Smooth muscle cell (in vitro differentiated cells): ENCODE data around the gene RHOBTB3. TPM values are rescaled to one million over a fixed set of nuclear protein-coding genes. Genes with fewer than 3 reads are reported as not detected.
A peak's percentile ranks its signal among the peaks of the same experiment; 100 is the strongest.

Experiments
- DNase-seq: peaks from one replicate; lab custom pipeline; 2025; ENCODE audit not compliant: unreplicated experiment; lab: John Stamatoyannopoulos, UW
- H2AFZ ChIP-seq: fragments of 200-600 bp; sonication (generic); 2 replicates; pipeline ENCODE4 v1.6.0; 2016; ENCODE audit warnings: antibody characterized with exemption, low read depth, mild to moderate bottlenecking
- H3F3A ChIP-seq: fragments of 200-600 bp; sonication (generic); 2 replicates; pipeline ENCODE4 v1.6.0; 2017; ENCODE audit warnings: antibody characterized with exemption, low read depth
- H3K27ac ChIP-seq: fragments of 200-600 bp; sonication (generic); 2 replicates; pipeline ENCODE4 v1.5.1; 2016; ENCODE audit warnings: low read depth, mild to moderate bottlenecking
- H3K27me3 ChIP-seq: fragments of 200-600 bp; sonication (generic); 2 replicates; pipeline ENCODE4 v1.6.1; 2016; ENCODE audit warnings: low read depth, mild to moderate bottlenecking
- H3K36me3 ChIP-seq: fragments of 200-600 bp; sonication (generic); 2 replicates; pipeline ENCODE4 v1.5.1; 2016; ENCODE audit warnings: low read depth
- H3K4me1 ChIP-seq: fragments of 200-600 bp; sonication (generic); 2 replicates; pipeline ENCODE4 v1.5.1; 2016; ENCODE audit warnings: low read depth
- H3K4me2 ChIP-seq: fragments of 200-600 bp; sonication (generic); 2 replicates; pipeline ENCODE4 v1.6.0; 2016; ENCODE audit warnings: mild to moderate bottlenecking
- H3K4me3 ChIP-seq: fragments of 200-600 bp; sonication (generic); 2 replicates; pipeline ENCODE4 v1.5.1; 2016; ENCODE audit warnings: mild to moderate bottlenecking
- H3K79me2 ChIP-seq: fragments of 200-600 bp; sonication (generic); 2 replicates; pipeline ENCODE4 v1.6.0; 2016; ENCODE audit warnings: low read depth, mild to moderate bottlenecking
- H3K9ac ChIP-seq: fragments of 200-600 bp; sonication (generic); 2 replicates; pipeline ENCODE4 v1.6.0; 2016; ENCODE audit warnings: low read depth
- H3K9me3 ChIP-seq: fragments of 200-600 bp; sonication (generic); replicated peaks from 2 replicates; pipeline ENCODE4 v1.5.1; 2016; ENCODE audit warnings: low read depth
- H4K20me1 ChIP-seq: fragments of 200-600 bp; sonication (generic); 2 replicates; pipeline ENCODE4 v1.6.0; 2016; ENCODE audit warnings: low read depth
- CTCF ChIP-seq: fragments of 200-600 bp; sonication (generic); IDR thresholded peaks from 2 replicates; pipeline ENCODE4 v1.5.1; 2017; ENCODE audit warnings: borderline replicate concordance, mild to moderate bottlenecking, antibody characterized with exemption; ENCODE audit not compliant: insufficient read depth, poor library complexity, severe bottlenecking
- WGBS: methylation state at CpG from one replicate; pipeline ENCODE4 v1.1.7; 2016; ENCODE audit warnings: low lambda C conversion rate; 5-methylcytosine and 5-hydroxymethylcytosine counted together
- polyA plus RNA-seq: library from polyadenylated mRNA; unstranded; fragments of >200 nt; fragmentation: Nextera tagmentation; extraction: Ambion mirVana; gene quantifications from 2 replicates; pipeline ENCODE4 v1.2.1, GENCODE V29; 2016
- total RNA-seq: library from RNA; depleted of rRNA; stranded (reverse); fragments of >200 nt; gene quantifications from 2 replicates; pipeline ENCODE4 v1.2.3, GENCODE V29; 2014

The RHOBTB3 gene
- total and polyA plus RNA-seq, 2 experiments from 2014 or later, result 127 to 213 TPM

- Histone ChIP-seq H3K9ac (no peak overlapping the region), H3K36me3 (no peaks in the 10 kb centered on the region), H3K79me2 (peaks cover 39% of the 10 kb centered on the region), H3K9me3 (no peaks in the 10 kb centered on the region), H2AFZ (no peak overlapping the region), H3K4me2 (no peak overlapping the region), H3K4me3 (no peak overlapping the region), H3K27me3 (no peaks in the 10 kb centered on the region), H3K27ac (peak overlapping the region; percentile 67), H4K20me1 (peaks cover 54% of the 10 kb centered on the region), H3F3A (peaks cover 12% of the 10 kb centered on the region), H3K4me1 (peaks cover 25% of the 10 kb centered on the region)
- no peak for DNase-seq
- WGBS, result 93% methylated on average over 4 of the region's 4 CpGs
- TF ChIP-seq CTCF, result no peak
Measured at GRCh38 chr5:95816776-95817175, 85.6 kb downstream of the RHOBTB3 start.

GRCh38 chr5:95817430-95817829 lies 86.3 kb downstream of the RHOBTB3 start:
- Histone ChIP-seq H3K36me3 (no peaks in the 10 kb centered on the region), H2AFZ (no peak overlapping the region), H4K20me1 (peaks cover 54% of the 10 kb centered on the region), H3K79me2 (peaks cover 42% of the 10 kb centered on the region), H3K4me1 (peaks cover 21% of the 10 kb centered on the region), H3K9me3 (no peaks in the 10 kb centered on the region), H3K27me3 (no peaks in the 10 kb centered on the region), H3K4me2 (peak overlapping the region; percentile 63), H3K4me3 (no peak overlapping the region), H3K9ac (peak overlapping the region; percentile 58), H3F3A (peaks cover 10% of the 10 kb centered on the region), H3K27ac (peak overlapping the region; percentile 67)
- TF ChIP-seq CTCF, result no peak
- DNase-seq, result no peak
- WGBS, result 24% methylated on average over 12 of the region's 12 CpGs

- no peak for DNase-seq
- Histone ChIP-seq H3K4me1 (peaks cover 30% of the 10 kb centered on the region), H3K4me3 (no peak overlapping the region), H3K9me3 (no peaks in the 10 kb centered on the region), H3K4me2 (peak overlapping the region; percentile 63), H2AFZ (no peak overlapping the region), H3K9ac (peak overlapping the region; percentile 58), H3K27me3 (no peaks in the 10 kb centered on the region), H3K79me2 (peaks cover 42% of the 10 kb centered on the region), H3K36me3 (no peaks in the 10 kb centered on the region), H3K27ac (peak overlapping the region; percentile 67), H3F3A (peaks cover 13% of the 10 kb centered on the region), H4K20me1 (peaks cover 54% of the 10 kb centered on the region)
- no peak for TF ChIP-seq CTCF
- WGBS, result 80% methylated on average over 14 of the region's 14 CpGs
Measured at GRCh38 chr5:95818181-95819147, 87.3 kb downstream of the RHOBTB3 start.
